WTC11 (cell line): ENCODE results near the gene CCDC167. TPM values are rescaled to one million over a fixed set of nuclear protein-coding genes. Genes with fewer than 3 reads are reported as not detected.

ENCODE experiments used
- ATAC-seq: fragments of 200-7000 bp; cut with Tn5 transposase; 2 replicates; pipeline ENCODE4 v1.10.0; 2021; ENCODE audit warnings: mild to moderate bottlenecking, moderate library complexity
- CTCF ChIA-PET: fragments of 300-600 bp; sonication (Branson Sonifier 250); formaldehyde crosslinking; loops from one replicate; lab custom pipeline; 2021; ENCODE audit warnings: antibody characterized with exemption; lab: Charles Lee
- POLR2A ChIA-PET: fragments of 350-600 bp; sonication (Branson Sonifier 250); formaldehyde crosslinking; loops from one replicate; lab custom pipeline; 2021; ENCODE audit warnings: antibody characterized with exemption; lab: Charles Lee
- DNase-seq: peaks from one replicate; pipeline ENCODE4 v3.0.0; 2021; ENCODE audit warnings: low spot score
- H3K27ac Mint-ChIP-seq: 2 replicates; pipeline ENCODE4 v1.8.0; 2021; ENCODE audit warnings: mixed read lengths
- H3K27me3 Mint-ChIP-seq: 2 replicates; pipeline ENCODE4 v1.8.0; 2021; ENCODE audit warnings: low read depth, mild to moderate bottlenecking, moderate library complexity, mixed read lengths
- H3K36me3 Mint-ChIP-seq: 2 replicates; pipeline ENCODE4 v1.8.0; 2021; ENCODE audit warnings: mixed read lengths
- H3K4me1 Mint-ChIP-seq: 2 replicates; pipeline ENCODE4 v1.8.0; 2022; ENCODE audit warnings: mixed read lengths
- H3K4me3 Mint-ChIP-seq: 2 replicates; pipeline ENCODE4 v1.8.0; 2021; ENCODE audit warnings: mild to moderate bottlenecking, moderate library complexity, mixed read lengths
- H3K9me3 Mint-ChIP-seq: 2 replicates; pipeline ENCODE4 v1.8.0; 2021; ENCODE audit warnings: mixed read lengths
- ARID4B ChIP-seq: sonication (generic); formaldehyde crosslinking; IDR thresholded peaks from 2 replicates; pipeline ENCODE4 v1.8.0; 2023; ENCODE audit warnings: missing genetic modification reagents, mild to moderate bottlenecking, borderline replicate concordance
- ATF2 ChIP-seq: sonication (generic); formaldehyde crosslinking; IDR thresholded peaks from 2 replicates; pipeline ENCODE4 v1.8.1; 2022; ENCODE audit warnings: low read depth, missing genetic modification reagents, borderline replicate concordance
- ATF3 ChIP-seq: sonication (generic); formaldehyde crosslinking; conservative IDR thresholded peaks from 2 replicates; pipeline ENCODE4 v1.8.1; 2022; ENCODE audit warnings: mild to moderate bottlenecking, missing genetic modification reagents
- CDX4 ChIP-seq: fragments of 250-450 bp; sonication (Bioruptor Pico); IDR thresholded peaks from 2 replicates; pipeline ENCODE4 v1.9.0; 2021; ENCODE audit warnings: moderate library complexity, mild to moderate bottlenecking, inconsistent platforms, borderline replicate concordance
- CREM ChIP-seq: sonication (generic); formaldehyde crosslinking; IDR thresholded peaks from 2 replicates; pipeline ENCODE4 v1.8.1; 2022; ENCODE audit warnings: mild to moderate bottlenecking, missing genetic modification reagents, moderate library complexity
- ELF4 ChIP-seq: sonication (generic); formaldehyde crosslinking; IDR thresholded peaks from 2 replicates; pipeline ENCODE4 v1.8.1; 2022; ENCODE audit warnings: low read depth, mild to moderate bottlenecking, moderate library complexity, missing genetic modification reagents
- FOXK1 ChIP-seq: sonication (generic); formaldehyde crosslinking; IDR thresholded peaks from 2 replicates; pipeline ENCODE4 v1.8.0; 2022; ENCODE audit warnings: mild to moderate bottlenecking, moderate library complexity, missing genetic modification reagents
- FOXP1 ChIP-seq: sonication (generic); formaldehyde crosslinking; IDR thresholded peaks from 2 replicates; pipeline ENCODE4 v1.8.0; 2022; ENCODE audit warnings: missing genetic modification reagents, mild to moderate bottlenecking, moderate library complexity, borderline replicate concordance
- GABPB1 ChIP-seq: sonication (generic); formaldehyde crosslinking; IDR thresholded peaks from 2 replicates; pipeline ENCODE4 v1.8.1; 2023; ENCODE audit warnings: mild to moderate bottlenecking, missing genetic modification reagents
- GTF2I ChIP-seq: fragments of 250-450 bp; sonication (Bioruptor Pico); conservative IDR thresholded peaks from 2 replicates; pipeline ENCODE4 v1.4.0; 2021; ENCODE audit warnings: mild to moderate bottlenecking
- HMGXB4 ChIP-seq: sonication (generic); formaldehyde crosslinking; IDR thresholded peaks from 2 replicates; pipeline ENCODE4 v1.8.1; 2023; ENCODE audit warnings: mild to moderate bottlenecking, moderate library complexity, missing genetic modification reagents
- KAT7 ChIP-seq: sonication (generic); formaldehyde crosslinking; IDR thresholded peaks from 2 replicates; pipeline ENCODE4 v1.8.1; 2023; ENCODE audit warnings: missing genetic modification reagents, mild to moderate bottlenecking, borderline replicate concordance
- NFE2L1 ChIP-seq: sonication (generic); formaldehyde crosslinking; IDR thresholded peaks from 2 replicates; pipeline ENCODE4 v1.8.1; 2023; ENCODE audit warnings: missing genetic modification reagents
- NFYB ChIP-seq: sonication (generic); formaldehyde crosslinking; conservative IDR thresholded peaks from 2 replicates; pipeline ENCODE4 v1.8.0; 2022; ENCODE audit warnings: low read depth, missing genetic modification reagents
- NR2C2 ChIP-seq: sonication (generic); formaldehyde crosslinking; IDR thresholded peaks from 2 replicates; pipeline ENCODE4 v1.8.0; 2022; ENCODE audit warnings: mild to moderate bottlenecking, missing genetic modification reagents
- SMAD3 ChIP-seq: sonication (generic); formaldehyde crosslinking; IDR thresholded peaks from 2 replicates; pipeline ENCODE4 v1.8.0; 2022; ENCODE audit warnings: missing genetic modification reagents, mild to moderate bottlenecking, borderline replicate concordance
- TEAD4 ChIP-seq: sonication (generic); formaldehyde crosslinking; IDR thresholded peaks from 2 replicates; pipeline ENCODE4 v1.8.0; 2022; ENCODE audit warnings: mild to moderate bottlenecking, missing genetic modification reagents
- ZNF219 ChIP-seq: sonication (generic); formaldehyde crosslinking; IDR thresholded peaks from 2 replicates; pipeline ENCODE4 v1.8.0; 2023; ENCODE audit warnings: missing genetic modification reagents, mild to moderate bottlenecking, borderline replicate concordance
- ZNF396 ChIP-seq: fragments of 250-450 bp; sonication (Bioruptor Pico); IDR thresholded peaks from 2 replicates; pipeline ENCODE4 v1.8.0; 2021; ENCODE audit warnings: mild to moderate bottlenecking, moderate library complexity, borderline replicate concordance
- ZNF671 ChIP-seq: fragments of 250-450 bp; sonication (Bioruptor Pico); IDR thresholded peaks from 2 replicates; pipeline ENCODE4 v1.8.0; 2021; ENCODE audit warnings: mild to moderate bottlenecking
- ZSCAN18 ChIP-seq: fragments of 250-450 bp; sonication (Bioruptor Pico); IDR thresholded peaks from 2 replicates; pipeline ENCODE4 v2.1.2; 2022; ENCODE audit warnings: mild to moderate bottlenecking, moderate library complexity
- total RNA-seq: library from RNA; stranded (reverse); gene quantifications from 3 replicates; pipeline ENCODE4 v1.2.3, GENCODE V29; 2021

The CCDC167 gene
- total RNA-seq, 1 experiment from 2014 or later, result 19.1 TPM

- CTCF ChIA-PET, result interaction anchor here (0.8 to 7.7 kb wide), 23 partner anchors 8 to 168 kb away, joined by 3 to 140 read pairs (median 6); partner anchors contain the start of gene CCDC167
- Mint-ChIP-seq H3K4me3 (peak overlapping the region; percentile 77), H3K4me1 (peaks cover 37% of the 10 kb centered on the region), H3K27ac (no peak overlapping the region), H3K36me3 (no peaks in the 10 kb centered on the region), H3K27me3 (peaks cover 66% of the 10 kb centered on the region), H3K9me3 (no peaks in the 10 kb centered on the region; the same call in 1 of the 2 replicates)
- POLR2A ChIA-PET, result interaction anchor here (0.8 to 2.4 kb wide), 6 partner anchors 11 to 37 kb away, joined by 3 to 8 read pairs (median 4); partner anchors contain the start of gene CCDC167
- DNase-seq (peak; percentile 47), ATAC-seq (peak; percentile 43)
- TF ChIP-seq NFE2L1 (CRISPR knock-in tag) (no peak), KAT7 (no peak; the same call in 1 of the 2 replicates), ARID4B (CRISPR knock-in tag) (0 out of 2 replicates have a peak, but pooled peaks have one; percentile 42), GABPB1 (CRISPR knock-in tag) (no peak), ZNF219 (CRISPR knock-in tag) (no peak), TEAD4 (CRISPR knock-in tag) (no peak), HMGXB4 (CRISPR knock-in tag) (0 out of 2 replicates have a peak, but pooled peaks have one; percentile 23), NR2C2 (CRISPR knock-in tag) (no peak), CREM (CRISPR knock-in tag) (no peak), GTF2I (CRISPR knock-in tag) (no peak), CDX4 (no peak), FOXK1 (CRISPR knock-in tag) (no peak)
Measured at GRCh38 chr6:37536491-37537190, 36.9 kb upstream of the CCDC167 start.

- peak overlapping the region; percentile 77 for H3K4me3 Mint-ChIP-seq
- peaks cover 66% of the 10 kb centered on the region for H3K27me3 Mint-ChIP-seq
- ChIA-PET CTCF (interaction anchor here (0.6 to 7.7 kb wide), 29 partner anchors 8 to 169 kb away, joined by 3 to 140 read pairs (median 5); partner anchors contain the start of gene CCDC167), POLR2A (interaction anchor here (0.8 to 2.4 kb wide), 6 partner anchors 12 to 36 kb away, joined by 3 to 8 read pairs (median 4); partner anchors contain the start of gene CCDC167)
- peak; percentile 11 for ATAC-seq
- DNase-seq, result peak; percentile 53
- H3K36me3 Mint-ChIP-seq, result no peaks in the 10 kb centered on the region
- no peaks in the 10 kb centered on the region; the same call in 1 of the 2 replicates for H3K9me3 Mint-ChIP-seq
- H3K27ac Mint-ChIP-seq, result no peak overlapping the region
- peaks cover 37% of the 10 kb centered on the region for H3K4me1 Mint-ChIP-seq
- no peak for TF ChIP-seq ATF2 (CRISPR knock-in tag)
- no peak for TF ChIP-seq GTF2I (CRISPR knock-in tag)
- TF ChIP-seq ZNF396 (CRISPR knock-in tag), result no peak
- peak; percentile 53; the same call in 1 of the 2 replicates for TF ChIP-seq FOXP1 (CRISPR knock-in tag)
- no peak for TF ChIP-seq ZSCAN18
- 0 out of 2 replicates have a peak, but pooled peaks have one; percentile 30 for TF ChIP-seq SMAD3
- no peak for TF ChIP-seq ATF3 (CRISPR knock-in tag)
- no peak for TF ChIP-seq NFYB (CRISPR knock-in tag)
- TF ChIP-seq ELF4 (CRISPR knock-in tag), result no peak
- TF ChIP-seq ZNF671 (CRISPR knock-in tag), result no peak
- TF ChIP-seq KAT7, result no peak
Measured at GRCh38 chr6:37535759-37536490, 36.2 kb upstream of the CCDC167 start.
